Neural progenitor cell (in vitro differentiated cells): Measurements from ENCODE around the gene C16orf87. TPM values are rescaled to one million over a fixed set of nuclear protein-coding genes. Genes with fewer than 3 reads are reported as not detected.
"Not testable (repeated sequence)": the region's sequence is repeated elsewhere in the genome, so short reads cannot be mapped to it uniquely, and the experiment has no call there.

Experiments
- DNase-seq: peaks from one replicate; pipeline ENCODE4 v3.0.0-alpha.2; 2016; ENCODE audit warnings: low spot score
- H2AFZ ChIP-seq: fragments of 200-600 bp; sonication (generic); replicated peaks from 2 replicates; pipeline ENCODE4 v1.6.1; 2016; ENCODE audit warnings: antibody characterized with exemption
- H3F3A ChIP-seq: fragments of 200-600 bp; sonication (generic); 2 replicates; pipeline ENCODE4 v1.6.1; 2016; ENCODE audit warnings: antibody characterized with exemption, low read depth
- H3K27ac ChIP-seq: fragments of 200-600 bp; sonication (generic); 2 replicates; pipeline ENCODE4 v1.5.1; 2016; ENCODE audit warnings: mild to moderate bottlenecking
- H3K27me3 ChIP-seq: fragments of 200-600 bp; sonication (generic); 2 replicates; pipeline ENCODE4 v1.6.1; 2016; ENCODE audit warnings: mild to moderate bottlenecking, moderate library complexity
- H3K36me3 ChIP-seq: fragments of 200-600 bp; sonication (generic); 2 replicates; pipeline ENCODE4 v1.5.1; 2016
- H3K4me1 ChIP-seq: fragments of 200-600 bp; sonication (generic); 2 replicates; pipeline ENCODE4 v1.6.1; 2016; ENCODE audit warnings: mixed run types
- H3K4me2 ChIP-seq: fragments of 200-600 bp; sonication (generic); 2 replicates; pipeline ENCODE4 v1.6.1; 2016
- H3K4me3 ChIP-seq: fragments of 200-600 bp; sonication (generic); 2 replicates; pipeline ENCODE4 v1.5.1; 2016
- H3K79me2 ChIP-seq: fragments of 200-600 bp; sonication (generic); 2 replicates; pipeline ENCODE4 v1.6.1; 2016; ENCODE audit warnings: low read depth
- H3K9ac ChIP-seq: fragments of 200-600 bp; sonication (generic); 2 replicates; pipeline ENCODE4 v1.6.1; 2016
- H3K9me3 ChIP-seq: fragments of 200-600 bp; sonication (generic); 2 replicates; pipeline ENCODE4 v1.5.1; 2016; ENCODE audit warnings: low read depth
- H4K20me1 ChIP-seq: fragments of 200-600 bp; sonication (generic); 2 replicates; pipeline ENCODE4 v1.6.1; 2016; ENCODE audit warnings: low read depth
- H3K27ac Mint-ChIP-seq: 3 replicates; pipeline ENCODE4 v1.8.0; 2021; ENCODE audit warnings: mixed read lengths
- H3K27me3 Mint-ChIP-seq: 2 replicates; pipeline ENCODE4 v1.8.0; 2022; ENCODE audit warnings: low read depth, mild to moderate bottlenecking, inconsistent platforms, moderate library complexity, mixed read lengths; ENCODE audit not compliant: insufficient read depth
- H3K36me3 Mint-ChIP-seq: 3 replicates; pipeline ENCODE4 v1.8.0; 2021; ENCODE audit warnings: mixed read lengths
- H3K4me1 Mint-ChIP-seq: 3 replicates; pipeline ENCODE4 v1.8.0; 2021; ENCODE audit warnings: mixed read lengths
- H3K4me3 Mint-ChIP-seq: 3 replicates; pipeline ENCODE4 v1.8.0; 2021; ENCODE audit warnings: mild to moderate bottlenecking, moderate library complexity, mixed read lengths
- H3K9me3 Mint-ChIP-seq: 3 replicates; pipeline ENCODE4 v1.8.0; 2020; ENCODE audit warnings: mixed read lengths
- EZH2 ChIP-seq: fragments of 200-600 bp; sonication (generic); IDR thresholded peaks from 2 replicates; pipeline ENCODE4 v1.6.1; 2017; ENCODE audit warnings: antibody characterized with exemption, mild to moderate bottlenecking, moderate library complexity
- EZH2phosphoT487 ChIP-seq: fragments of 200-600 bp; sonication (generic); IDR thresholded peaks from 2 replicates; pipeline ENCODE4 v1.6.1; 2017; ENCODE audit warnings: antibody characterized with exemption
- total RNA-seq: library from RNA; depleted of rRNA; stranded (reverse); fragments of >200 nt; gene quantifications from 2 replicates; pipeline ENCODE4 v1.2.3, GENCODE V29; 2015; ENCODE audit warnings: low replicate concordance
- TF ChIP-seq, protein P1 (sequence below): fragments of 200-600 bp; sonication (generic); IDR thresholded peaks from 2 replicates; pipeline ENCODE4 v1.5.1; 2017; ENCODE audit warnings: antibody characterized with exemption, mild to moderate bottlenecking

Gene C16orf87
- total RNA-seq, 1 donor from 2014 or later, result 66.7 TPM

DNA sequence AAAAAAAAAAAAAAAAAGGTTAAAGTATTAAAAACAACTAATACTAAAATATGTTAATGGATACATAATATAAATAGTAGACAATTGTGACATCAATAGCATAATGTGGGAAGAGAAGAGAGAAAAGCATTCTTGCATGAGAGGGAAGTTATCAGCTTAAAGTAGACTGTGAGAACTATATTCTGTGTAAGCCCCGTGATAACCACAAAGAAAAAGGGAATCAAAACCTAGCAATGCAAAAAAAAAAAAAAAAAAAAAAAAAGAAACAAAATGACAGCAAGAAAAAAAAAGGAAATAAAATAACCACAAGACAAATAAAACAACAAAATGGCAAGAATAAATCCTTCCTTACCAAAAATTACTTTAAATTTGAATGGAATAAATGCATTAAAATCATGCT is 43.1 kb downstream of the C16orf87 start:
- Mint-ChIP-seq H3K27ac (no peak overlapping the region), H3K9me3 (peaks cover 20% of the 10 kb centered on the region), H3K4me1 (peaks cover 14% of the 10 kb centered on the region), H3K4me3 (no peak overlapping the region), H3K27me3 (peaks cover 2% of the 10 kb centered on the region), H3K36me3 (peaks cover 12% of the 10 kb centered on the region)
- peaks cover 6% of the 10 kb centered on the region for H3K4me1 ChIP-seq
- peaks cover 20% of the 10 kb centered on the region for H3F3A ChIP-seq
- H3K79me2 ChIP-seq, result no peaks in the 10 kb centered on the region
- no peak overlapping the region for H3K9ac ChIP-seq
- no peak overlapping the region for H2AFZ ChIP-seq
- no peak overlapping the region for H3K4me2 ChIP-seq
- DNase-seq, result no peak
- no peaks in the 10 kb centered on the region for H3K9me3 ChIP-seq
- H4K20me1 ChIP-seq, result no peaks in the 10 kb centered on the region
- H3K36me3 ChIP-seq, result no peaks in the 10 kb centered on the region
- TF ChIP-seq EZH2 (no peak), EZH2phosphoT487 (no peak)
- TF ChIP-seq, protein P1, sequence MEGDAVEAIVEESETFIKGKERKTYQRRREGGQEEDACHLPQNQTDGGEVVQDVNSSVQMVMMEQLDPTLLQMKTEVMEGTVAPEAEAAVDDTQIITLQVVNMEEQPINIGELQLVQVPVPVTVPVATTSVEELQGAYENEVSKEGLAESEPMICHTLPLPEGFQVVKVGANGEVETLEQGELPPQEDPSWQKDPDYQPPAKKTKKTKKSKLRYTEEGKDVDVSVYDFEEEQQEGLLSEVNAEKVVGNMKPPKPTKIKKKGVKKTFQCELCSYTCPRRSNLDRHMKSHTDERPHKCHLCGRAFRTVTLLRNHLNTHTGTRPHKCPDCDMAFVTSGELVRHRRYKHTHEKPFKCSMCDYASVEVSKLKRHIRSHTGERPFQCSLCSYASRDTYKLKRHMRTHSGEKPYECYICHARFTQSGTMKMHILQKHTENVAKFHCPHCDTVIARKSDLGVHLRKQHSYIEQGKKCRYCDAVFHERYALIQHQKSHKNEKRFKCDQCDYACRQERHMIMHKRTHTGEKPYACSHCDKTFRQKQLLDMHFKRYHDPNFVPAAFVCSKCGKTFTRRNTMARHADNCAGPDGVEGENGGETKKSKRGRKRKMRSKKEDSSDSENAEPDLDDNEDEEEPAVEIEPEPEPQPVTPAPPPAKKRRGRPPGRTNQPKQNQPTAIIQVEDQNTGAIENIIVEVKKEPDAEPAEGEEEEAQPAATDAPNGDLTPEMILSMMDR, result no peak
- H3K27ac ChIP-seq, result no peak overlapping the region
- no peak overlapping the region for H3K4me3 ChIP-seq
- H3K27me3 ChIP-seq, result no peaks in the 10 kb centered on the region

DNA sequence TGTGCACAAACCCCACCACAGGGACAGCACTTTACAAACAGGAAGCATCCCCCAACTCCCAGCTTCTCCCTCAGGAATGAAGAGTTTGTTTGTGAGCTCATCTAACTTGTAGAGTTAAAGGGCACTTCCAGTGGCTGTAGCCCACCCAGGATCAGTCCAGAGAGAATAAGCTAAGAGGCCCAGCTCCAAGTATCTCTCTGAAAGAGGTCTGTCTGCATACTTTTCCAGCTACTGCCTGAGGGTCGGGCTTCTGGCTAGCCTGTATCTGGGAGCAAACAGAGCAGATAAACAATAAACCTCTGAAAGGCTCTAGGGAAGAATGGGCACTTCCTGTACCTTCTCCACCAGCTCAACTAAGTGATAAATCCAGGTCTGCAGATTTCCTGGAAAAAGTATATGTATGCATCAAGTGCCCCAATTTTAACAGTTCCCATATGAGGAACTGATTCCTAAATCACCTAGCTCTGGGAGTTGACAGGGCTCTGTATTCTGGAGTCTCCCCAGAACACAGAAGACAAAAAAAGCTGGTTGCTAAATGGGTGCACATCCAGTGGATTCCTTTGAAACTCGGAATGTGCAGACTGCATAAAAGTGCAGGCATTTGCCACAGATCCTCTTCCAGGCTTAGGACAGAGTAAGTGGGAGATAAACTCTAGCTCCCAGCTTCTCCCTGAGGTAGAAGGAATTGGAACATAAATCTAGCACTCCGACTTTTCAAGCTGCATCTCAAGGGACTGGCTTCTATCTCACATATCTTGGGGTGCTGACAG is 45.7 kb downstream of the C16orf87 start:
- peak overlapping the region; percentile 58 for H2AFZ ChIP-seq
- H3K27me3 ChIP-seq, result no peaks in the 10 kb centered on the region
- Mint-ChIP-seq H3K4me1 (peaks cover 9% of the 10 kb centered on the region), H3K27ac (no peak overlapping the region), H3K27me3 (peaks cover 2% of the 10 kb centered on the region), H3K4me3 (no peak overlapping the region), H3K36me3 (peaks cover 5% of the 10 kb centered on the region), H3K9me3 (peaks cover 14% of the 10 kb centered on the region)
- H3K4me2 ChIP-seq, result no peak overlapping the region
- peaks cover 6% of the 10 kb centered on the region for H3K4me1 ChIP-seq
- H3K79me2 ChIP-seq, result no peaks in the 10 kb centered on the region
- peaks cover 14% of the 10 kb centered on the region for H3F3A ChIP-seq
- H4K20me1 ChIP-seq, result no peaks in the 10 kb centered on the region
- H3K36me3 ChIP-seq, result no peaks in the 10 kb centered on the region
- TF ChIP-seq EZH2, result no peak
- TF ChIP-seq, protein P1, result no peak
- TF ChIP-seq EZH2phosphoT487, result no peak
- no peak for DNase-seq
- no peak overlapping the region for H3K9ac ChIP-seq
- H3K4me3 ChIP-seq, result no peak overlapping the region
- no peaks in the 10 kb centered on the region for H3K9me3 ChIP-seq
- no peak overlapping the region for H3K27ac ChIP-seq

DNA sequence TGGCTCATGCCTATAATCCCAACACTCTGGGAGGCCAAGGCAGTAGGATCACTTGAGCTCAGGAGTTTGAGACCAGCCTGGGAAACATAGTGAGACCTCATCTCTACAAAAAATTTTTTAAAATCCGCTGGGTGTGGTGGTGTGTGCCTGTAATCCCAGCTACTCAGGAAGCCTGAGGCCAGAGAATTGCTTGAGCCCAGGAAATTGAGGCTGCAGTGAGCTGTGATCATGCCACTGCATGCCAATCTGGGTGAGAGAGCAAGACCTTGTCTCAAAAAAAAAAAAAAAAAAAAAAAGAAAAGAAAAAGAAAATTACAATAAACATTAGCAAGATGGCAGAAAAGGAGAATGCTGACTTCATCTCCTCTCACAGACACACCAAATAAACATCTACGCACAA is 46.4 kb downstream of the C16orf87 start:
- not testable (repeated sequence) for H3K27ac ChIP-seq, DNase-seq, H3K9ac ChIP-seq, H3K79me2 ChIP-seq, H4K20me1 ChIP-seq, H3K4me1 ChIP-seq, H3K4me3 Mint-ChIP-seq, H3F3A ChIP-seq, H3K9me3 ChIP-seq, H3K36me3 ChIP-seq, H3K4me2 ChIP-seq, H3K27me3 ChIP-seq, H3K27me3 Mint-ChIP-seq, H3K4me3 ChIP-seq, H3K36me3 Mint-ChIP-seq, H3K4me1 Mint-ChIP-seq
- Mint-ChIP-seq H3K27ac (peak overlapping the region; percentile 66), H3K9me3 (peaks cover 17% of the 10 kb centered on the region)
- H2AFZ ChIP-seq, result peak overlapping the region; percentile 58

DNA sequence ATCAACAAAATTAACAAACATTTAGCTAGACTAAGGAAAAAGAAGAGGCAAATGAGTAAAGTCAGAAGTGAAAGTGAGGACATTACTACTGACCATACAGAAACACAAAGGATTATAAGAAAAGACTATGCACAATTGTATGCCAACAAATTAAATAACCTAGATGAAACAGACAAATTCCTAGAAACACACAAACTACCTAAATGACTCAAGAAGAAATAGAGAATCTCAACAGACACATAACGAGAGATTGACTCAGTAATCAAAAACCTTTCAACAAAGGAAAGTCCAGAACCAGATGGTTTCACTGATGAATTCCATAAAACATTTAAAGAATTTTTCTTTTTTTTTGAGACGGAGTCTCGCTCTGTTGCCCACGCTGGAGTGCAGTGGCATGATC is 47.2 kb downstream of the C16orf87 start:
- Histone ChIP-seq H3K27ac (no peak overlapping the region), H3K27me3 (no peaks in the 10 kb centered on the region), H3K79me2 (no peaks in the 10 kb centered on the region), H3K4me3 (no peak overlapping the region), H4K20me1 (no peaks in the 10 kb centered on the region), H3K4me2 (no peak overlapping the region), H3K4me1 (peaks cover 6% of the 10 kb centered on the region), H3K9me3 (no peaks in the 10 kb centered on the region), H3F3A (peaks cover under 1% of the 10 kb centered on the region), H3K9ac (no peak overlapping the region), H3K36me3 (no peaks in the 10 kb centered on the region), H2AFZ (no peak overlapping the region)
- Mint-ChIP-seq H3K9me3 (peaks cover 19% of the 10 kb centered on the region), H3K36me3 (peaks cover 9% of the 10 kb centered on the region), H3K4me1 (peaks cover 3% of the 10 kb centered on the region), H3K4me3 (no peak overlapping the region), H3K27me3 (no peaks in the 10 kb centered on the region), H3K27ac (no peak overlapping the region)
- DNase-seq, result no peak
- TF ChIP-seq EZH2phosphoT487, result no peak
- no peak for TF ChIP-seq EZH2
- TF ChIP-seq, protein P1, result no peak
